DOHH2 (cell line): ENCODE data around the gene IFT22.
"Not testable (repeated sequence)": the region's sequence is repeated elsewhere in the genome, so short reads cannot be mapped to it uniquely, and the experiment has no call there.

Source experiments
- H3F3A ChIP-seq: fragments of 200-600 bp; sonication (generic), shearing (Covaris generic); 2 replicates; pipeline ENCODE4 v1.6.0; 2016; ENCODE audit warnings: antibody characterized with exemption, mild to moderate bottlenecking; ENCODE audit not compliant: control insufficient read depth, insufficient read depth
- H3K27ac ChIP-seq: fragments of 200-600 bp; sonication (generic); 2 replicates; pipeline ENCODE4 v1.5.1; 2014; ENCODE audit warnings: low read depth, mild to moderate bottlenecking, low read length, moderate library complexity
- H3K27me3 ChIP-seq: fragments of 200-600 bp; sonication (generic); 2 replicates; pipeline ENCODE4 v1.6.1; 2014; ENCODE audit warnings: mild to moderate bottlenecking, low read length, mixed read lengths; ENCODE audit not compliant: control insufficient read depth
- H3K36me3 ChIP-seq: fragments of 200-600 bp; sonication (generic); 2 replicates; pipeline ENCODE4 v1.6.1; 2014; ENCODE audit warnings: mild to moderate bottlenecking, low read length, moderate library complexity, mixed read lengths; ENCODE audit not compliant: control insufficient read depth
- H3K4me1 ChIP-seq: fragments of 200-600 bp; sonication (generic); 2 replicates; pipeline ENCODE4 v1.6.1; 2014; ENCODE audit warnings: mild to moderate bottlenecking, low read length, mixed read lengths; ENCODE audit not compliant: control insufficient read depth
- H3K4me2 ChIP-seq: fragments of 200-600 bp; sonication (generic); 2 replicates; pipeline ENCODE4 v1.6.0; 2014; ENCODE audit warnings: mild to moderate bottlenecking, low read length, moderate library complexity
- H3K4me3 ChIP-seq: fragments of 200-600 bp; sonication (generic); 2 replicates; pipeline ENCODE4 v1.5.1; 2014; ENCODE audit warnings: mild to moderate bottlenecking, low read length, mixed read lengths
- H3K79me2 ChIP-seq: fragments of 200-600 bp; sonication (generic); 2 replicates; pipeline ENCODE4 v1.6.1; 2014; ENCODE audit warnings: mild to moderate bottlenecking, low read length, mixed read lengths; ENCODE audit not compliant: control insufficient read depth
- H3K9me2 ChIP-seq: fragments of 200-600 bp; sonication (generic); replicated peaks from 2 replicates; pipeline ENCODE4 v1.6.1; 2014; ENCODE audit warnings: mild to moderate bottlenecking, low read length, mixed read lengths; ENCODE audit not compliant: control insufficient read depth
- H3K9me3 ChIP-seq: fragments of 200-600 bp; sonication (generic); 2 replicates; pipeline ENCODE4 v1.6.1; 2014; ENCODE audit warnings: antibody characterized with exemption, low read length, mixed read lengths; ENCODE audit not compliant: control insufficient read depth, insufficient read depth
- H4K20me1 ChIP-seq: fragments of 200-600 bp; sonication (generic); 2 replicates; pipeline ENCODE4 v1.6.0; 2014; ENCODE audit warnings: low read depth, mild to moderate bottlenecking, antibody characterized with exemption, low read length, moderate library complexity; ENCODE audit not compliant: control insufficient read depth, insufficient read depth
- EZH2phosphoT487 ChIP-seq: fragments of 200-600 bp; sonication (generic); IDR thresholded peaks from 2 replicates; pipeline ENCODE4 v1.6.1; 2017; ENCODE audit warnings: borderline replicate concordance, mild to moderate bottlenecking, antibody characterized with exemption, low read length, moderate library complexity, mixed read lengths
- TF ChIP-seq, protein P1 (sequence below): fragments of 200-600 bp; sonication (generic); IDR thresholded peaks from one replicate; pipeline ENCODE4 v1.5.1; 2014; ENCODE audit warnings: antibody characterized with exemption, mild to moderate bottlenecking, low read depth, low read length; ENCODE audit not compliant: poor library complexity, severe bottlenecking

Gene IFT22

DNA sequence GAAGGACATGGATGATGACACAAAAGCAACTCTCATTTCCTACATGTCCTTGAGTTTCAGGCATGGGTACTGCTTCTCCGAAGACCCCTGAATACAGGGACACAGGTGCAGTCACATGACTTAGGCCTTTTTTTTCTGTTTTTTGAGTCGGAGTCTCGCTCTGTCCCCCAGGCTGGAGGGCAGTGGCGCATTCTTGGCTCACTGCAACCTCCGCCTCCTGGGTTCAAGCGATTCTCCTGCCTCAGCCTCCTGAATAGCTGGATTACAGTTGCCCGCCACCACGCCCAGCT, 26.8 kb downstream of the IFT22 start:
- Histone ChIP-seq H3K27me3 (peaks cover 24% of the 10 kb centered on the region), H4K20me1 (no peaks in the 10 kb centered on the region), H3K9me2 (no peaks in the 10 kb centered on the region), H3K27ac (no peak overlapping the region), H3K4me2 (no peak overlapping the region), H3F3A (no peaks in the 10 kb centered on the region), H3K4me1 (peaks cover 7% of the 10 kb centered on the region), H3K36me3 (no peaks in the 10 kb centered on the region), H3K9me3 (no peaks in the 10 kb centered on the region), H3K79me2 (no peaks in the 10 kb centered on the region), H3K4me3 (no peak overlapping the region)
- TF ChIP-seq, protein P1, sequence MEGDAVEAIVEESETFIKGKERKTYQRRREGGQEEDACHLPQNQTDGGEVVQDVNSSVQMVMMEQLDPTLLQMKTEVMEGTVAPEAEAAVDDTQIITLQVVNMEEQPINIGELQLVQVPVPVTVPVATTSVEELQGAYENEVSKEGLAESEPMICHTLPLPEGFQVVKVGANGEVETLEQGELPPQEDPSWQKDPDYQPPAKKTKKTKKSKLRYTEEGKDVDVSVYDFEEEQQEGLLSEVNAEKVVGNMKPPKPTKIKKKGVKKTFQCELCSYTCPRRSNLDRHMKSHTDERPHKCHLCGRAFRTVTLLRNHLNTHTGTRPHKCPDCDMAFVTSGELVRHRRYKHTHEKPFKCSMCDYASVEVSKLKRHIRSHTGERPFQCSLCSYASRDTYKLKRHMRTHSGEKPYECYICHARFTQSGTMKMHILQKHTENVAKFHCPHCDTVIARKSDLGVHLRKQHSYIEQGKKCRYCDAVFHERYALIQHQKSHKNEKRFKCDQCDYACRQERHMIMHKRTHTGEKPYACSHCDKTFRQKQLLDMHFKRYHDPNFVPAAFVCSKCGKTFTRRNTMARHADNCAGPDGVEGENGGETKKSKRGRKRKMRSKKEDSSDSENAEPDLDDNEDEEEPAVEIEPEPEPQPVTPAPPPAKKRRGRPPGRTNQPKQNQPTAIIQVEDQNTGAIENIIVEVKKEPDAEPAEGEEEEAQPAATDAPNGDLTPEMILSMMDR: no peak
- TF ChIP-seq EZH2phosphoT487: no peak

DNA sequence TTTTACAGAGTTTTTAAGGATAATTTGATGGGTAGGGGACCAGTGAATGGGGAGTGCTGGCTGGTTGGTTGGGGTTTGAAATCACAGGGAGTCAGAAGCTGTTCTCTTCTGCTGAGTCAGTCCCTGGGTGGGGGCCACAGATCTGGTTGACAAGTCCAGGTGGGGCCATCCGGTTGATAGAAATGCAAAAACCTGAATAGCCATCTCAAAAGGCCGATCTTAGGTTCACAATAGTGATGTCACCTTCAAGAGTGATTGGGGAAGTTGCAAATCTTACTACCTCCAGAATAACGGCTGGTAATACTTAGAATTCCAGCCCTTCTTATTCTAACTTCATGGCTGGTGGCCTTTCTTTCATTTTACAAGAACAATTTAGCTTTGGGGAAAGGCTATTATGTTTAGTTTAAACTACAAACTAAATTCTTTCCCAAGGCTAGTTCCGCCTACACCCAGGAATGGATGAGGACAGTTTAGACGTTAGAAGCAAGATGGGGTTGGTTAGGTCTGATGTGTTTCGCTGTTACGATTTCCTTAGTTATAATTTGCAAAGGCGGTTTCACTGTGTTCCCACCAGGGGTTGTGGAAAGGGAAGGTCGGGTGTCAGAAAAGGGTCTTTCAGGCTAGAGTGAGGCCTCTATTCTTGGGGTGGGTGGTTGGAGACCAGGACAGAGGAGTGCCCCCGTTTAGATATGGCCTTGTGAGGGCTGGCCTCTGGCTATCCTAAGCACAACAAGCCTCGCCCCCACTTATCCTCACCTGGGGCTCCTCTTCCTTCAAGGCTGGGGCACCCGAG, 27.4 kb downstream of the IFT22 start:
- TF ChIP-seq, protein P1: no peak
- TF ChIP-seq EZH2phosphoT487: no peak
- Histone ChIP-seq H3K4me1 (peaks cover 12% of the 10 kb centered on the region), H3K9me2 (no peaks in the 10 kb centered on the region), H3K36me3 (no peaks in the 10 kb centered on the region), H3K4me3 (no peak overlapping the region), H3K79me2 (no peaks in the 10 kb centered on the region), H3K4me2 (no peak overlapping the region), H3K27ac (no peak overlapping the region), H3K9me3 (no peaks in the 10 kb centered on the region), H3K27me3 (peaks cover 24% of the 10 kb centered on the region), H4K20me1 (no peaks in the 10 kb centered on the region), H3F3A (no peaks in the 10 kb centered on the region)

DNA sequence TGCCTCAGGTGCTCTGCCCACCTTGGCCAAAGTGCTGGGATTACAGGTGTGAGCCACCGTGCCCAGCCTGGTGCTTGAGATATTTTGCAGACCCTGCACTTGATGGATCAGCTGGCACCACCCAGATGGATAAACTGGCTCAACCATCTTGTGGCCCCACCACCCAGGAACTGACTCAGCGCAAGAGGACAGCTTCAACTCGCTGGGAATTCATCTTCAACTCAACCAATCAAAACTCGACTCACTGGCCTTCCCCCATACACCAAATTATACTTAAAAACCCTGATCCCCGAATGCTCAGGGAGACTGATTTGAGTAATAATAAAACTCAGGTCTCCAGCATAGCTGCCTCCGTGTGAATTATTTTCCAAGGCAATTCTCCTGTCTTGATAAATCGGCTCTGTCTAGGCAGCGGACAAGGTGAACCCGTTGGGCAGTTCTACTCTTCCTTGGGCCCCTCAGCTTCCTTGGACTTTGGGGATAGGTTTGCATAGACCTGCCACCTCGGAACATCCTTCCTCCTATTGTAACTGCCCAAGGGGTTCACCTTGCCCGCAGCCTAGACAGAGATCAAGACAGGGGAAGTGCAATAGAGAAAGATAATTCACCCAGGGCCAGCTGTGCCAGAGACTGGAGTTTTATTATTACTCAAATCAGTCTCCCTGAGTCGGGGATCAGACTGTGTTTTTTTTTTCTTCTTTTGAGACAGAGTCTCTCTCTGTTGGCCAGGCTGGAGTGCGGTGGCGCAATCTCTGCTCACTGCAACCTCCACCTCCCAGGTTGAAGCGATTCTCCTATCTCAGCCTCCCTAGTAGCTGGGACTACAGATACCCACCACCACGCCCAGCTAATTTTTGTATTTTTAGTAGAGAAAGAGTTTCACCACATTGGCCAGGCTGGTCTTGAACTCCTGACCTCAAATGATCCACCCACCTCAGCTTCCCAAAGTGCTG, 28.3 kb downstream of the IFT22 start:
- H3K4me3 ChIP-seq, H3K9me3 ChIP-seq, H3K9me2 ChIP-seq, H3K4me2 ChIP-seq, H3K27ac ChIP-seq, H3K79me2 ChIP-seq, H3K36me3 ChIP-seq, H3F3A ChIP-seq, H4K20me1 ChIP-seq: not testable (repeated sequence)
- H3K4me1 ChIP-seq: peaks cover 16% of the 10 kb centered on the region
- peaks cover 24% of the 10 kb centered on the region for H3K27me3 ChIP-seq

DNA sequence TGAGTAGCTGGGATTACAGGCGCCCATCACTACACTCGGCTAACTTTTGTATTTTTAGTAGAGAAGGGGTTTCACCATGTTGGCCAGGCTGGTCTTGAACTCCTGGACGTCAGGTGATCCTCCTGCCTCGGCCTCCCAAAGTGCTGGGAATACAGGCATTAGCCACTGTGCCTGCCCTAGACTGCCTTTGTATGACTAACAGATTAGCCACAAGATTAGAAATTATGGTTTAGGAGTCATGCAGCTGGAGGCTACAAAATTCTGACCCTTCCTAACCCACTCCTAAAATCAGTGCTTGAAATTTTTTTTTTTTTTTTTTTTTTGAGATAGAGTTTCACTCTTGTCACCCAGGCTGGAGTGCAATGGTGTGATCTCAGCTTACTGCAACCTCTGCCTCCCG, 29.0 kb downstream of the IFT22 start:
- not testable (repeated sequence) for H3K27ac ChIP-seq, H3F3A ChIP-seq, H4K20me1 ChIP-seq, H3K79me2 ChIP-seq, H3K4me3 ChIP-seq, H3K4me2 ChIP-seq, H3K9me2 ChIP-seq, H3K36me3 ChIP-seq, H3K9me3 ChIP-seq
- H3K4me1 ChIP-seq: peaks cover 16% of the 10 kb centered on the region
- H3K27me3 ChIP-seq: peaks cover 31% of the 10 kb centered on the region
